HepG2 (cell line): ENCODE results near the gene HTRA2. TPM values are rescaled to one million over a fixed set of nuclear protein-coding genes. Genes with fewer than 3 reads are reported as not detected.

Experiments
- ATRX ChIP-seq: sonication (generic); formaldehyde crosslinking; IDR thresholded peaks from 2 replicates; pipeline ENCODE4 v1.4.0; 2020; ENCODE audit warnings: missing genetic modification reagents, borderline replicate concordance
- BCL6 ChIP-seq: IDR thresholded peaks from 2 replicates; pipeline ENCODE4 v1.6.1; 2016; ENCODE audit warnings: missing genetic modification reagents, missing compliant biosample characterization
- CREM ChIP-seq, 2 experiments: sonication (generic) in 1 of 2; formaldehyde crosslinking in 1 of 2; IDR thresholded peaks; 2 replicates each; pipeline versions ENCODE4 v1.4.0 to v1.6.1; 2016 to 2020; ENCODE audit warnings: antibody characterized with exemption in 1 of 2, mild to moderate bottlenecking in 1 of 2, missing genetic modification reagents in 1 of 2
- ERF ChIP-seq: IDR thresholded peaks from 2 replicates; pipeline ENCODE4 v1.6.1; 2018; ENCODE audit warnings: missing biosample characterization, missing genetic modification reagents
- FOXK2 ChIP-seq: fragments of 450-650 bp; IDR thresholded peaks from 2 replicates; pipeline ENCODE4 v1.6.1; 2016
- IKZF1 ChIP-seq: fragments of 450-650 bp; IDR thresholded peaks from 2 replicates; pipeline ENCODE4 v1.7.1; 2016
- JDP2 ChIP-seq: sonication (generic); formaldehyde crosslinking; IDR thresholded peaks from 2 replicates; pipeline ENCODE4 v1.8.1; 2022; ENCODE audit warnings: missing genetic modification reagents, borderline replicate concordance
- LBX2 ChIP-seq: sonication (generic); formaldehyde crosslinking; IDR thresholded peaks from 2 replicates; pipeline ENCODE4 v1.5.0; 2020; ENCODE audit warnings: missing genetic modification reagents, mild to moderate bottlenecking, borderline replicate concordance
- MIER3 ChIP-seq: IDR thresholded peaks from 2 replicates; pipeline ENCODE4 v1.6.1; 2016; ENCODE audit warnings: missing compliant biosample characterization, borderline replicate concordance
- MTF2 ChIP-seq: sonication (generic); formaldehyde crosslinking; IDR thresholded peaks from 2 replicates; pipeline ENCODE4 v1.5.0; 2020; ENCODE audit warnings: missing genetic modification reagents, borderline replicate concordance
- NFATC3 ChIP-seq: sonication (generic); formaldehyde crosslinking; IDR thresholded peaks from 2 replicates; pipeline ENCODE4 v1.5.1; 2020; ENCODE audit warnings: mild to moderate bottlenecking, missing genetic modification reagents
- NR3C1 ChIP-seq: sonication (generic); formaldehyde crosslinking; IDR thresholded peaks from 2 replicates; pipeline ENCODE4 v1.4.0; 2020; ENCODE audit warnings: missing genetic modification reagents
- SALL1 ChIP-seq: sonication (generic); formaldehyde crosslinking; IDR thresholded peaks from 2 replicates; pipeline ENCODE4 v1.8.0; 2022; ENCODE audit warnings: mild to moderate bottlenecking, missing genetic modification reagents
- SETDB1 ChIP-seq: sonication (generic); formaldehyde crosslinking; IDR thresholded peaks from 2 replicates; pipeline ENCODE4 v1.5.1; 2020; ENCODE audit warnings: missing genetic modification reagents, mild to moderate bottlenecking, borderline replicate concordance
- SOX13 ChIP-seq, 3 experiments: fragments of 450-650 bp in 1 of 3; sonication (generic) in 1 of 3; formaldehyde crosslinking in 1 of 3; IDR thresholded peaks in 2 of 3; conservative IDR thresholded peaks in 1 of 3; 2 replicates each; pipeline versions ENCODE4 v1.5.0 to v1.6.1; 2016 to 2020; ENCODE audit warnings: antibody characterized with exemption in 1 of 3, mild to moderate bottlenecking in 1 of 3, missing compliant biosample characterization in 1 of 3, missing genetic modification reagents in 1 of 3, moderate library complexity in 1 of 3
- SRY ChIP-seq: sonication (generic); formaldehyde crosslinking; IDR thresholded peaks from 2 replicates; pipeline ENCODE4 v1.8.0; 2022; ENCODE audit warnings: mild to moderate bottlenecking, missing genetic modification reagents
- TAF15 ChIP-seq: fragments of 200-400 bp; formaldehyde crosslinking; IDR thresholded peaks from one replicate; pipeline ENCODE4 v1.6.1; 2018; ENCODE audit warnings: mild to moderate bottlenecking, low read depth, low read length; ENCODE audit not compliant: poor library complexity, severe bottlenecking
- TCF7 ChIP-seq: sonication (generic); IDR thresholded peaks from 2 replicates; pipeline ENCODE4 v1.6.1; 2016; ENCODE audit warnings: antibody characterized with exemption, low read depth
- ZBTB21 ChIP-seq: sonication (generic); formaldehyde crosslinking; IDR thresholded peaks from 2 replicates; pipeline ENCODE4 v1.4.0; 2020; ENCODE audit warnings: missing genetic modification reagents
- ZBTB34 ChIP-seq: sonication (generic); formaldehyde crosslinking; IDR thresholded peaks from 2 replicates; pipeline ENCODE4 v1.8.0; 2022; ENCODE audit warnings: mild to moderate bottlenecking, missing genetic modification reagents
- ZNF225 ChIP-seq: sonication (generic); formaldehyde crosslinking; IDR thresholded peaks from 2 replicates; pipeline ENCODE4 v1.4.0; 2020; ENCODE audit warnings: mild to moderate bottlenecking, missing genetic modification reagents
- polyA plus RNA-seq, 8 experiments: library from polyadenylated mRNA; depleted of rRNA in 3 of 8; stranded (reverse) in 7 of 8; unstranded in 1 of 8; fragments of >200 nt; fragmentation: Illumina TruSeq in 4 of 8; extraction: Trizol in 4 of 8; gene quantifications; 2 replicates each; pipeline versions ENCODE4 v1.2.1 to v1.2.3, GENCODE V29; 2011 to 2016; ENCODE audit warnings: low read depth in 4 of 8, missing spikeins in 1 of 8, mixed read lengths in 1 of 8; ENCODE audit not compliant: insufficient read depth in 1 of 8
- total RNA-seq, 5 experiments: library from RNA; depleted of rRNA; stranded (reverse); fragments of >200 nt; fragmentation: Illumina TruSeq; extraction: Trizol; gene quantifications; 2 replicates each; pipeline ENCODE4 v1.2.3, GENCODE V29; 2016; ENCODE audit warnings: low read depth in 1 of 5
- TF ChIP-seq, protein P1 (sequence below): sonication (generic); formaldehyde crosslinking; conservative IDR thresholded peaks from 2 replicates; pipeline ENCODE4 v1.4.0; 2020; ENCODE audit warnings: missing genetic modification reagents
- TF ChIP-seq, protein P2 (sequence below): sonication (generic); formaldehyde crosslinking; IDR thresholded peaks from 2 replicates; pipeline ENCODE4 v1.5.0; 2020; ENCODE audit warnings: missing genetic modification reagents
- TF ChIP-seq, protein P3 (sequence below): sonication (generic); formaldehyde crosslinking; IDR thresholded peaks from 2 replicates; pipeline ENCODE4 v1.9.0; 2021; ENCODE audit warnings: missing genetic modification reagents, borderline replicate concordance

HTRA2 gene
- total and polyA plus RNA-seq, 2 of the 13 experiments (the other 11 are each of a cell fraction or from before 2014, with no cell fraction given) = 47.7 to 50.3 TPM

DNA sequence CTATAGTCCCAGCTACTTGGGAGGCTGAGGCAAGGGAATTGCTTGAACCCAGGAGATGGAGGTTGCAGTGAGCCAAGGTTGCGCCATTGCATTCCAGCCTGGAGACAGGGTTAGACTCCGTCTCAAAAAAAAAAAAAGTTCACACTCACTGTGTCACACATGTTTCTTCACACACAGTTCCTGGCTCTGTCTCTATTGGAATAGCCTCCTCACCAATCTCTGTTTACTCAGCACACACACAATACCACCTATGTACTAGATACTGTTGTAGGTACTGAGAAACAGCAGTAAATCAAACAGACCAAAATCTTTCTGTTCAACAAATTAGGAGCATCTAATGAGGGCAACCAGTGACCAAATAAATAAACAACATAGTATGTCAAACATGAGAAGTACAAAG lies 43.6 kb upstream of the HTRA2 start (continued):
- TF ChIP-seq MIER3 (CRISPR knock-in tag) (no peak), MTF2 (CRISPR knock-in tag) (no peak), SOX13 (IDR thresholded peaks at IDR 0.05) (no peak), SOX13 (CRISPR knock-in tag; conservative IDR thresholded peaks at IDR 0.05 in 1 of 2, IDR thresholded peaks at IDR 0.05 in 1 of 2) (peak in 1 of 2 experiments; percentile 71; a peak in 2 of 4 replicates), IKZF1 (no peak), TCF7 (0 out of 2 replicates have a peak, but pooled peaks have one; percentile 17), NR3C1 (no peak), SETDB1 (CRISPR knock-in tag) (no peak), SALL1 (CRISPR knock-in tag) (no peak), ATRX (CRISPR knock-in tag) (no peak), ZBTB21 (no peak), ZNF225 (CRISPR knock-in tag) (no peak), ERF (CRISPR knock-in tag) (no peak), BCL6 (CRISPR knock-in tag) (peak; percentile 47; the same call in 1 of the 2 replicates), FOXK2 (peak; percentile 46; the same call in 1 of the 2 replicates), JDP2 (CRISPR knock-in tag) (no peak), TAF15 (no peak), ZBTB34 (no peak), NFATC3 (CRISPR knock-in tag) (no peak), CREM (IDR thresholded peaks at IDR 0.05) (peak; percentile 44; the same call in 1 of the 2 replicates), CREM (CRISPR knock-in tag; IDR thresholded peaks at IDR 0.05) (no peak), SRY (CRISPR knock-in tag) (no peak), LBX2 (CRISPR knock-in tag) (no peak)
- TF ChIP-seq, protein P1, sequence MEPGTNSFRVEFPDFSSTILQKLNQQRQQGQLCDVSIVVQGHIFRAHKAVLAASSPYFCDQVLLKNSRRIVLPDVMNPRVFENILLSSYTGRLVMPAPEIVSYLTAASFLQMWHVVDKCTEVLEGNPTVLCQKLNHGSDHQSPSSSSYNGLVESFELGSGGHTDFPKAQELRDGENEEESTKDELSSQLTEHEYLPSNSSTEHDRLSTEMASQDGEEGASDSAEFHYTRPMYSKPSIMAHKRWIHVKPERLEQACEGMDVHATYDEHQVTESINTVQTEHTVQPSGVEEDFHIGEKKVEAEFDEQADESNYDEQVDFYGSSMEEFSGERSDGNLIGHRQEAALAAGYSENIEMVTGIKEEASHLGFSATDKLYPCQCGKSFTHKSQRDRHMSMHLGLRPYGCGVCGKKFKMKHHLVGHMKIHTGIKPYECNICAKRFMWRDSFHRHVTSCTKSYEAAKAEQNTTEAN (CRISPR knock-in tag) = peak; percentile 99
- TF ChIP-seq, protein P2, sequence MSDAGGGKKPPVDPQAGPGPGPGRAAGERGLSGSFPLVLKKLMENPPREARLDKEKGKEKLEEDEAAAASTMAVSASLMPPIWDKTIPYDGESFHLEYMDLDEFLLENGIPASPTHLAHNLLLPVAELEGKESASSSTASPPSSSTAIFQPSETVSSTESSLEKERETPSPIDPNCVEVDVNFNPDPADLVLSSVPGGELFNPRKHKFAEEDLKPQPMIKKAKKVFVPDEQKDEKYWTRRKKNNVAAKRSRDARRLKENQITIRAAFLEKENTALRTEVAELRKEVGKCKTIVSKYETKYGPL (CRISPR knock-in tag) = no peak
- TF ChIP-seq, protein P3, sequence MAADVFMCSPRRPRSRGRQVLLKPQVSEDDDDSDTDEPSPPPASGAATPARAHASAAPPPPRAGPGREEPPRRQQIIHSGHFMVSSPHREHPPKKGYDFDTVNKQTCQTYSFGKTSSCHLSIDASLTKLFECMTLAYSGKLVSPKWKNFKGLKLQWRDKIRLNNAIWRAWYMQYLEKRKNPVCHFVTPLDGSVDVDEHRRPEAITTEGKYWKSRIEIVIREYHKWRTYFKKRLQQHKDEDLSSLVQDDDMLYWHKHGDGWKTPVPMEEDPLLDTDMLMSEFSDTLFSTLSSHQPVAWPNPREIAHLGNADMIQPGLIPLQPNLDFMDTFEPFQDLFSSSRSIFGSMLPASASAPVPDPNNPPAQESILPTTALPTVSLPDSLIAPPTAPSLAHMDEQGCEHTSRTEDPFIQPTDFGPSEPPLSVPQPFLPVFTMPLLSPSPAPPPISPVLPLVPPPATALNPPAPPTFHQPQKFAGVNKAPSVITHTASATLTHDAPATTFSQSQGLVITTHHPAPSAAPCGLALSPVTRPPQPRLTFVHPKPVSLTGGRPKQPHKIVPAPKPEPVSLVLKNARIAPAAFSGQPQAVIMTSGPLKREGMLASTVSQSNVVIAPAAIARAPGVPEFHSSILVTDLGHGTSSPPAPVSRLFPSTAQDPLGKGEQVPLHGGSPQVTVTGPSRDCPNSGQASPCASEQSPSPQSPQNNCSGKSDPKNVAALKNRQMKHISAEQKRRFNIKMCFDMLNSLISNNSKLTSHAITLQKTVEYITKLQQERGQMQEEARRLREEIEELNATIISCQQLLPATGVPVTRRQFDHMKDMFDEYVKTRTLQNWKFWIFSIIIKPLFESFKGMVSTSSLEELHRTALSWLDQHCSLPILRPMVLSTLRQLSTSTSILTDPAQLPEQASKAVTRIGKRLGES (CRISPR knock-in tag) = no peak
